ENCODE data around the gene LDLRAD1.

The LDLRAD1 gene

GRCh38 chr1:54017979-54018378 lies at the start of gene LDLRAD1:
Gene LDLRAD1 (minus strand): TSS chr1:54018186. CDS start chr1:54018112, 74 bp downstream.
- POLR2A ChIA-PET, result interaction anchor here (1.0 kb wide), 1 partner anchor 9 kb away, joined by 3 read pairs; no protein-coding TSS in a partner anchor
- CTCF ChIA-PET, result interaction anchor here (0.6 kb wide), 1 partner anchor 145 kb away, joined by 3 read pairs; no protein-coding TSS in a partner anchor
- no peaks in the 10 kb centered on the region for H3K9me3 ChIP-seq (ENCODE audit: control insufficient read depth, insufficient read depth, low read depth, low read length)
- no peaks in the 10 kb centered on the region for H3K36me3 ChIP-seq (ENCODE audit: control insufficient read depth in 2 of 2, insufficient read depth in 1 of 2, low read length in 2 of 2)
- peaks cover 5% of the 10 kb centered on the region for H3K4me1 ChIP-seq (ENCODE audit: control insufficient read depth, insufficient read depth, low read length)
- H3K27ac ChIP-seq (ENCODE audit: extremely low read depth, low read depth, low read length), result no peak within 1 kb of the TSS
- peak; percentile 28; the same call in 1 of the 2 replicates for TF ChIP-seq SP2 (tag by site-specific recombination; IDR thresholded peaks at IDR 0.05)
- peak; percentile 83 for TF ChIP-seq PRDM1 (tag by site-specific recombination; IDR thresholded peaks at IDR 0.05)
- TF ChIP-seq, protein P1, sequence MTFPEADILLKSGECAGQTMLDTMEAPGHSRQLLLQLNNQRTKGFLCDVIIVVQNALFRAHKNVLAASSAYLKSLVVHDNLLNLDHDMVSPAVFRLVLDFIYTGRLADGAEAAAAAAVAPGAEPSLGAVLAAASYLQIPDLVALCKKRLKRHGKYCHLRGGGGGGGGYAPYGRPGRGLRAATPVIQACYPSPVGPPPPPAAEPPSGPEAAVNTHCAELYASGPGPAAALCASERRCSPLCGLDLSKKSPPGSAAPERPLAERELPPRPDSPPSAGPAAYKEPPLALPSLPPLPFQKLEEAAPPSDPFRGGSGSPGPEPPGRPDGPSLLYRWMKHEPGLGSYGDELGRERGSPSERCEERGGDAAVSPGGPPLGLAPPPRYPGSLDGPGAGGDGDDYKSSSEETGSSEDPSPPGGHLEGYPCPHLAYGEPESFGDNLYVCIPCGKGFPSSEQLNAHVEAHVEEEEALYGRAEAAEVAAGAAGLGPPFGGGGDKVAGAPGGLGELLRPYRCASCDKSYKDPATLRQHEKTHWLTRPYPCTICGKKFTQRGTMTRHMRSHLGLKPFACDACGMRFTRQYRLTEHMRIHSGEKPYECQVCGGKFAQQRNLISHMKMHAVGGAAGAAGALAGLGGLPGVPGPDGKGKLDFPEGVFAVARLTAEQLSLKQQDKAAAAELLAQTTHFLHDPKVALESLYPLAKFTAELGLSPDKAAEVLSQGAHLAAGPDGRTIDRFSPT (tag by site-specific recombination; IDR thresholded peaks at IDR 0.05), result no peak
- no peak for TF ChIP-seq ZFP41 (tag by site-specific recombination; IDR thresholded peaks at IDR 0.05; ENCODE audit: borderline replicate concordance)
- peak; percentile 40 for TF ChIP-seq SP3 (tag by site-specific recombination; IDR thresholded peaks at IDR 0.05)
- TF ChIP-seq KLF1 (tag by site-specific recombination; IDR thresholded peaks at IDR 0.05), result peak; percentile 41; the same call in 1 of the 2 replicates
- no peak within 1 kb of the TSS for H3K4me3 ChIP-seq (ENCODE audit: low read depth, low read length)

GRCh38 chr1:54064299-54064698 lies 46.3 kb upstream of the LDLRAD1 start:
- POLR2A ChIA-PET, result no interaction called here
- no peak overlapping the region for H3K27ac ChIP-seq (ENCODE audit: extremely low read depth, low read depth, low read length)
- H3K36me3 ChIP-seq (ENCODE audit: control insufficient read depth in 2 of 2, insufficient read depth in 1 of 2, low read length in 2 of 2), result peaks cover 0 to 4% of the 10 kb centered on the region in 2 experiments; a peak in 2 of 3 replicates
- CTCF ChIA-PET, result no interaction called here
- TF ChIP-seq ZNF311 (tag by site-specific recombination; IDR thresholded peaks at IDR 0.05; ENCODE audit: borderline replicate concordance), result no peak
- no peak for TF ChIP-seq ZNF112 (tag by site-specific recombination; IDR thresholded peaks at IDR 0.05)
- TF ChIP-seq TSHZ1 (tag by site-specific recombination; IDR thresholded peaks at IDR 0.05; ENCODE audit: borderline replicate concordance), result no peak
- no peak for TF ChIP-seq ZNF488 (tag by site-specific recombination; IDR thresholded peaks at IDR 0.05)
- TF ChIP-seq ZSCAN16 (tag by site-specific recombination; IDR thresholded peaks at IDR 0.05), result no peak
- no peak for TF ChIP-seq ZBTB44 (tag by site-specific recombination; IDR thresholded peaks at IDR 0.05)
- TF ChIP-seq, protein P2, sequence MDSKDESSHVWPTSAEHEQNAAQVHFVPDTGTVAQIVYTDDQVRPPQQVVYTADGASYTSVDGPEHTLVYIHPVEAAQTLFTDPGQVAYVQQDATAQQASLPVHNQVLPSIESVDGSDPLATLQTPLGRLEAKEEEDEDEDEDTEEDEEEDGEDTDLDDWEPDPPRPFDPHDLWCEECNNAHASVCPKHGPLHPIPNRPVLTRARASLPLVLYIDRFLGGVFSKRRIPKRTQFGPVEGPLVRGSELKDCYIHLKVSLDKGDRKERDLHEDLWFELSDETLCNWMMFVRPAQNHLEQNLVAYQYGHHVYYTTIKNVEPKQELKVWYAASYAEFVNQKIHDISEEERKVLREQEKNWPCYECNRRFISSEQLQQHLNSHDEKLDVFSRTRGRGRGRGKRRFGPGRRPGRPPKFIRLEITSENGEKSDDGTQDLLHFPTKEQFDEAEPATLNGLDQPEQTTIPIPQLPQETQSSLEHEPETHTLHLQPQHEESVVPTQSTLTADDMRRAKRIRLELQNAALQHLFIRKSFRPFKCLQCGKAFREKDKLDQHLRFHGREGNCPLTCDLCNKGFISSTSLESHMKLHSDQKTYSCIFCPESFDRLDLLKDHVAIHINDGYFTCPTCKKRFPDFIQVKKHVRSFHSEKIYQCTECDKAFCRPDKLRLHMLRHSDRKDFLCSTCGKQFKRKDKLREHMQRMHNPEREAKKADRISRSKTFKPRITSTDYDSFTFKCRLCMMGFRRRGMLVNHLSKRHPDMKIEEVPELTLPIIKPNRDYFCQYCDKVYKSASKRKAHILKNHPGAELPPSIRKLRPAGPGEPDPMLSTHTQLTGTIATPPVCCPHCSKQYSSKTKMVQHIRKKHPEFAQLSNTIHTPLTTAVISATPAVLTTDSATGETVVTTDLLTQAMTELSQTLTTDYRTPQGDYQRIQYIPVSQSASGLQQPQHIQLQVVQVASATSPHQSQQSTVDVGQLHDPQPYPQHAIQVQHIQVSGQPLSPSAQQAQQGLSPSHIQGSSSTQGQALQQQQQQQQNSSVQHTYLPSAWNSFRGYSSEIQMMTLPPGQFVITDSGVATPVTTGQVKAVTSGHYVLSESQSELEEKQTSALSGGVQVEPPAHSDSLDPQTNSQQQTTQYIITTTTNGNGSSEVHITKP (tag by site-specific recombination; IDR thresholded peaks at IDR 0.05), result no peak
- TF ChIP-seq REPIN1 (tag by site-specific recombination; IDR thresholded peaks at IDR 0.05; ENCODE audit: low read depth), result no peak
- no peak for TF ChIP-seq ZFHX2 (tag by site-specific recombination; conservative IDR thresholded peaks at IDR 0.05)
- no peak for TF ChIP-seq ZBTB48 (tag by site-specific recombination; IDR thresholded peaks at IDR 0.05)
- no peak for TF ChIP-seq ZNF521 (tag by site-specific recombination; IDR thresholded peaks at IDR 0.05)
- no peak for TF ChIP-seq ZNF214 (tag by site-specific recombination; IDR thresholded peaks at IDR 0.05; ENCODE audit: borderline replicate concordance)
- no peak for TF ChIP-seq ZNF23 (tag by site-specific recombination; IDR thresholded peaks at IDR 0.05; ENCODE audit: borderline replicate concordance)
- TF ChIP-seq SETDB1 (IDR thresholded peaks at IDR 0.05; ENCODE audit: insufficient read length, low read length), result no peak
- no peak for TF ChIP-seq HOXD13 (CRISPR knock-in tag; IDR thresholded peaks at IDR 0.05; ENCODE audit: borderline replicate concordance)
- TF ChIP-seq ZNF114 (tag by site-specific recombination; IDR thresholded peaks at IDR 0.05), result no peak
- H3K4me3 ChIP-seq (ENCODE audit: low read depth, low read length), result no peak overlapping the region
- no peaks in the 10 kb centered on the region for H3K4me1 ChIP-seq (ENCODE audit: control insufficient read depth, insufficient read depth, low read length)
- H3K9me3 ChIP-seq (ENCODE audit: control insufficient read depth, insufficient read depth, low read depth, low read length), result no peaks in the 10 kb centered on the region

Data from HEK293 (cell line).